Activated naive CD4-positive, alpha-beta T cell treated with anti-CD3 and anti-CD28 coated beads, Interleukin-2, amount 10 ng/mL, durations not matched to agents 7 days and 5 days (primary cell): ENCODE data around the gene OSER1.
A peak's percentile ranks its signal among the peaks of the same experiment; 100 is the strongest.
"Not testable (repeated sequence)": the region's sequence is repeated elsewhere in the genome, so short reads cannot be mapped to it uniquely, and the experiment has no call there.

Experiments
- CTCF ChIA-PET: fragments of 350-600 bp; sonication (Branson Sonifier 250); formaldehyde crosslinking; loops from one replicate; lab custom pipeline; 2021; ENCODE audit warnings: antibody characterized with exemption; lab: Charles Lee
- DNase-seq: peaks from one replicate; pipeline ENCODE4 v3.0.0-alpha.2; 2020
- H3K27ac Mint-ChIP-seq: one replicate; pipeline ENCODE4 v1.8.0; 2021; ENCODE audit warnings: mild to moderate bottlenecking, moderate library complexity, mixed read lengths
- H3K27me3 Mint-ChIP-seq: one replicate; pipeline ENCODE4 v1.8.0; 2021; ENCODE audit warnings: mild to moderate bottlenecking, mixed read lengths
- H3K36me3 Mint-ChIP-seq: one replicate; pipeline ENCODE4 v1.8.0; 2021; ENCODE audit warnings: mixed read lengths
- H3K4me1 Mint-ChIP-seq: one replicate; pipeline ENCODE4 v1.8.0; 2021; ENCODE audit warnings: mixed read lengths
- H3K4me3 Mint-ChIP-seq: one replicate; pipeline ENCODE4 v1.8.0; 2021; ENCODE audit warnings: mild to moderate bottlenecking, moderate library complexity, mixed read lengths
- H3K9me3 Mint-ChIP-seq: one replicate; pipeline ENCODE4 v1.8.0; 2021; ENCODE audit warnings: mixed read lengths

OSER1 gene

DNA sequence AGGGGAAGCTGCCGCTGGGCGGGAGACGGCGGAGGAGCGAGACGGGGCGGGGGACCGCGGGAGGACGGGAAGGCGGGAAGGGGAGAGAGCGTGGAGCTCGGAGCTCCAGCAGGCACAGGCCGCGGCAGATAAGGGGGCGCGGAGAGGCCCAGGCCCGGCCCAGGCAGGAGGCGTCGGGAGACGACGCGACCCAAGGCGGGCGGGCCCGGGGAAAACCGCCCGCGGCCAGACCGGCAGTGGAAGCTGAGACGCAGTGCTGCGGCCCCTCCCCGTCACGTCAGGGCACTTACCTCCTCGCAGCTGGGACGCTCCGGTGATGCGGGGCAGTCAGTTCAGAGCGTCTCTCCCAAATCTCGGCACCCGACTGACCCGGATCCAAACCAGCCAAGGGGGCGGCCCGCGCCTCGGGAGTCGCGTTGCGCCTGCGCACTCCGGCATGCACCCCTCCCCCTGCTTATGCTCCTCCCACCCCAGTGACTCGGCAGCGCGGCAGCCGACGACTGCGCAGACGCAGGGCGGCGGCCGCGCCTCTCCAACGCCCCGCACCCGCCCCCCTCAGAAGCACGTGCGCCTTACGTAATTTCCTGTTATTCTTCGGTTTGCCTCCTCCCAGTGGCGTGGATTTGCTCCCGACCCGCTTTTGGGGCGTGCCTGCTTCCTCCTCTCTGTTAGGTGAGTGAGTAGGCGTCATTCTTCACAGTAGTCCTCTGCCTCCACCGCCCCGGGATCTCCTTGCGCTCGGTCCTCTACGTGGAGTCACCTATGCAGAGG, at the start of gene OSER1:
Gene OSER1, minus strand, starts transcription at position 366 of the 771 bp plus-strand sequence. CDS start 3,814 bp downstream, outside the sequence.
- Mint-ChIP-seq H3K9me3 (no peaks in the 10 kb centered on the region), H3K4me3 (peak within 1 kb of the TSS; percentile 82), H3K27me3 (peaks cover 6% of the 10 kb centered on the region), H3K4me1 (peaks cover 54% of the 10 kb centered on the region), H3K36me3 (peaks cover 21% of the 10 kb centered on the region), H3K27ac (peak within 1 kb of the TSS; percentile 98)
- peak; percentile 99 for DNase-seq
- CTCF ChIA-PET, result interaction anchor here (0.6 to 1.2 kb wide), 4 partner anchors 8 to 90 kb away, joined by 3 to 4 read pairs (median 3); no protein-coding TSS in a partner anchor

DNA sequence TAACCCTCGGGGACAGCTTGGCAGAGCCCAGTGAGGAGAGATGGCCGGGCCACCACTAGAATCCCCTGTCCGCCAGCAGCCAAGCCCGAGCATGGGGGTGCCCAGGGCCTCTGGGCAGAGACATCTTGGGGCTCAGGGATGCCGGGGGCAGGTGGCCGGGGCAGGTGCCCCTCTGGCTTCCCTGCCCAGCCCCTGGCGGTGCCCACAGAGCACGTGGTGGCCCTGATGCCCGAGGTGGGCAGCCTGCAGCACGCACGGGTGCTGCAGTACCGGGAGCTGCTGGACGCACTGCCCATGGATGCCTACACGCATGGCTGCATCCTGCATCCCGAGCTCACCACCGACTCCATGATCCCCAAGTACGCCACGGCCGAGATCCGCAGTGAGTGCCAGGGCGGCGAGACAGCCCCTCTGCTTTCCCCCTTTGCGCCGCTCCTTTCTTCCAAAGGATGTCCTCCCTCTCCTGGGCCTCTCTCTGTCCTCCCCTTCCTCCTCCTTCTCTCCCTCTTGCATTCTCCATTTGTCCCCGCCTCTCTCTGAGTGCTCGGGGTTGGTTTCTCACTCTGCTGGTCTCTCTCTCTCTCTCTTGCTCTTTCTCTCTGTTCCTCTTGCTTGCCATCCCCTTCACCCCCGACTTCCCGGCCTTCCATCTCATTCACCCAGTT, 47.8 kb upstream of the OSER1 start:
- Mint-ChIP-seq H3K4me1 (no peaks in the 10 kb centered on the region), H3K4me3 (no peak overlapping the region), H3K27ac (no peak overlapping the region), H3K27me3 (no peaks in the 10 kb centered on the region), H3K9me3 (no peaks in the 10 kb centered on the region), H3K36me3 (no peaks in the 10 kb centered on the region)
- no peak for DNase-seq
- CTCF ChIA-PET, result no interaction called here

GRCh38 chr20:44256961-44257360, 46.4 kb upstream of the OSER1 start:
- Mint-ChIP-seq H3K9me3 (no peaks in the 10 kb centered on the region), H3K36me3 (no peaks in the 10 kb centered on the region), H3K27ac (no peak overlapping the region), H3K27me3 (no peaks in the 10 kb centered on the region), H3K4me3 (no peak overlapping the region), H3K4me1 (no peaks in the 10 kb centered on the region)
- no peak for DNase-seq
- CTCF ChIA-PET, result interaction anchor here (0.5 kb wide), 1 partner anchor 446 kb away, joined by 3 read pairs; no protein-coding TSS in a partner anchor

DNA sequence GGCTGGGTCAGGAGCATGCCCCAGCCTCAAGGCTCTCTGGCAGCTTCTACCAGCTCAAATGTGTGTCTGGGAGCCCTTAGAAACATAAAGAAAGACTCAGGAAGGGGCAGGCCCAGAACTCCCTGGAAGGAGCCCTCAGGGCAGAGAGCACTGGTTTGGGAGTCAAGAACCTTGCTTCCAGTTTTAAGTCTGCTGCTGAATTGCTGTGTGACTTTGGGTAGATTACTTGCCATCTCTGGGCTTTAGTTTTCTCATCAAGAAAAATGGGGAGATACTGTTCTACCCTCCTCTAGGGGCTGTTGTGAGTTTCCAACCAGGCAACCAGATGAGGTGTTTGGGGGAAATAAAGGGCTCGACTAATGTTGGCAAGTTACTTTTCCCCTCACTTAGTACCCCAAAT, 45.4 kb upstream of the OSER1 start:
- Mint-ChIP-seq H3K36me3 (no peaks in the 10 kb centered on the region), H3K4me1 (no peaks in the 10 kb centered on the region), H3K27ac (no peak overlapping the region), H3K9me3 (no peaks in the 10 kb centered on the region), H3K27me3 (peaks cover 4% of the 10 kb centered on the region), H3K4me3 (no peak overlapping the region)
- CTCF ChIA-PET, result interaction anchor here (1.1 kb wide), 1 partner anchor 9 kb away, joined by 3 read pairs; no protein-coding TSS in a partner anchor
- DNase-seq, result no peak

DNA sequence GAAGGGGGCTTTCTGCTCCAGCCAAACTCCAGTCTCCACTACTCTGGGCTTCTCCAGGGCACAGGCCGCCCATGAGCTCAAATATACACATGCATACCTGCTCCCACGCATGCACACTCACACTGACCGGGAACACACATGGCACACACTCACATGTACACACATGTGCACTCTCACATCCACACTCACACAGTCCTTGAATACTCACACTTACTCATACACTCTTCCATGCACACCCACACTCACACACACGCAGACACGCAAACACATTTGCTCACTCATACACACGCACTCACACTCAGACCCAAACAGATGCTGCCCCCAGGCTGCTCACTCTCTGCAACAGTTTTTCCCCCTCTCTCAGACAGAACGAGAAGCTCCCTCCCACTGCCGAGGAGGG, 43.5 kb upstream of the OSER1 start:
- CTCF ChIA-PET, result interaction anchor here (0.7 kb wide), 1 partner anchor 37 kb away, joined by 3 read pairs; no protein-coding TSS in a partner anchor
- no peak overlapping the region for H3K27ac Mint-ChIP-seq
- H3K9me3 Mint-ChIP-seq, result no peaks in the 10 kb centered on the region
- DNase-seq, result no peak
- H3K4me1 Mint-ChIP-seq, result no peaks in the 10 kb centered on the region
- H3K27me3 Mint-ChIP-seq, result peaks cover 4% of the 10 kb centered on the region
- H3K36me3 Mint-ChIP-seq, result no peaks in the 10 kb centered on the region
- no peak overlapping the region for H3K4me3 Mint-ChIP-seq

- H3K27me3 Mint-ChIP-seq, result peaks cover 4% of the 10 kb centered on the region
- CTCF ChIA-PET, result no interaction called here
- no peak overlapping the region for H3K27ac Mint-ChIP-seq
- H3K4me3 Mint-ChIP-seq, result no peak overlapping the region
- no peak for DNase-seq
- H3K9me3 Mint-ChIP-seq, result no peaks in the 10 kb centered on the region
- H3K36me3 Mint-ChIP-seq, result no peaks in the 10 kb centered on the region
- no peaks in the 10 kb centered on the region for H3K4me1 Mint-ChIP-seq
These were observed 43.0 kb upstream of the OSER1 start for GRCh38 chr20:44253528-44253927.

GRCh38 chr20:44251284-44251683, 40.7 kb upstream of the OSER1 start:
- CTCF ChIA-PET, result no interaction called here
- peaks cover 1% of the 10 kb centered on the region for H3K36me3 Mint-ChIP-seq
- no peak overlapping the region for H3K27ac Mint-ChIP-seq
- no peaks in the 10 kb centered on the region for H3K4me1 Mint-ChIP-seq
- no peak overlapping the region for H3K4me3 Mint-ChIP-seq
- H3K27me3 Mint-ChIP-seq, result peaks cover 26% of the 10 kb centered on the region
- H3K9me3 Mint-ChIP-seq, result no peaks in the 10 kb centered on the region
- DNase-seq, result no peak

DNA sequence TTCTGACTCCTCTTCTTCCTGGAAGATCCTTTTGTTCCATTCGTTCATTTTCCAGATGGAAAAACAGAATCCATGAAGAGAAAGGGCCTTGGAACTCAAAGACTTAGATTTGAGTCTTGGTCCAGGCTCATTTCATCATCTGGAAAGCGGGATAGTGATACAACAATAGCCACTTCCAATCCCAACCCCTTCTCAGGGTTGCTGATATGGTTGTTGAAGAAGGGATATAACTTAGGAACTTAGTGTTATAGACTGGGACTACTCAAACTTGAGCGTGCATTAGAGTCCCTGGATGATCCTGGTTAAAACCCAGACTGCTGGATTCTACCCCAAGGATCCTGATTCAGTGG, 37.8 kb upstream of the OSER1 start:
- Mint-ChIP-seq H3K9me3 (no peaks in the 10 kb centered on the region), H3K27me3 (peaks cover 42% of the 10 kb centered on the region), H3K4me3 (no peak overlapping the region), H3K36me3 (peaks cover 1% of the 10 kb centered on the region), H3K4me1 (no peaks in the 10 kb centered on the region), H3K27ac (no peak overlapping the region)
- CTCF ChIA-PET, result no interaction called here
- DNase-seq, result no peak

GRCh38 chr20:44247586-44248409, 37.2 kb upstream of the OSER1 start:
- Mint-ChIP-seq H3K27me3 (peaks cover 42% of the 10 kb centered on the region), H3K9me3 (no peaks in the 10 kb centered on the region), H3K4me1 (no peaks in the 10 kb centered on the region), H3K4me3 (no peak overlapping the region), H3K36me3 (peaks cover 1% of the 10 kb centered on the region), H3K27ac (no peak overlapping the region)
- CTCF ChIA-PET, result no interaction called here
- peak; percentile 51 for DNase-seq

- no peak within 1 kb of the TSS for H3K4me3 Mint-ChIP-seq
- H3K36me3 Mint-ChIP-seq, result peaks cover 1% of the 10 kb centered on the region
- no peaks in the 10 kb centered on the region for H3K4me1 Mint-ChIP-seq
- peaks cover 42% of the 10 kb centered on the region for H3K27me3 Mint-ChIP-seq
- CTCF ChIA-PET, result no interaction called here
- H3K9me3 Mint-ChIP-seq, result no peaks in the 10 kb centered on the region
- no peak within 1 kb of the TSS for H3K27ac Mint-ChIP-seq
- no peak for DNase-seq
These were observed 36.6 kb upstream of the OSER1 start, which contains the start of gene GDAP1L1 for GRCh38 chr20:44247131-44247571. Gene GDAP1L1 (plus strand): TSS chr20:44247308. CDS start chr20:44247335, 27 bp downstream.

GRCh38 chr20:44245977-44246376, 35.4 kb upstream of the OSER1 start:
- CTCF ChIA-PET, result no interaction called here
- Mint-ChIP-seq H3K27me3 (peaks cover 43% of the 10 kb centered on the region), H3K4me1 (no peaks in the 10 kb centered on the region), H3K36me3 (peaks cover 1% of the 10 kb centered on the region), H3K9me3 (no peaks in the 10 kb centered on the region), H3K27ac (no peak overlapping the region), H3K4me3 (no peak overlapping the region)
- DNase-seq, result no peak

GRCh38 chr20:44241796-44242195, 31.2 kb upstream of the OSER1 start:
- DNase-seq, result no peak
- no peak overlapping the region for H3K27ac Mint-ChIP-seq
- peaks cover 1% of the 10 kb centered on the region for H3K36me3 Mint-ChIP-seq
- H3K27me3 Mint-ChIP-seq, result peaks cover 26% of the 10 kb centered on the region
- no peaks in the 10 kb centered on the region for H3K9me3 Mint-ChIP-seq
- CTCF ChIA-PET, result no interaction called here
- no peak overlapping the region for H3K4me3 Mint-ChIP-seq
- H3K4me1 Mint-ChIP-seq, result no peaks in the 10 kb centered on the region

- CTCF ChIA-PET, result interaction anchor here (0.6 to 0.7 kb wide), 3 partner anchors 14 to 544 kb away, joined by 3 to 4 read pairs (median 3); no protein-coding TSS in a partner anchor
- H3K27ac Mint-ChIP-seq, H3K4me1 Mint-ChIP-seq, H3K9me3 Mint-ChIP-seq, H3K4me3 Mint-ChIP-seq, H3K36me3 Mint-ChIP-seq, DNase-seq, H3K27me3 Mint-ChIP-seq: not testable (repeated sequence)
These were observed 26.3 kb upstream of the OSER1 start for GRCh38 chr20:44236840-44237239.

GRCh38 chr20:44235702-44236101, 25.1 kb upstream of the OSER1 start:
- no peaks in the 10 kb centered on the region for H3K36me3 Mint-ChIP-seq
- peaks cover 4% of the 10 kb centered on the region for H3K4me1 Mint-ChIP-seq
- H3K27ac Mint-ChIP-seq, result no peak overlapping the region
- H3K4me3 Mint-ChIP-seq, result no peak overlapping the region
- CTCF ChIA-PET, result interaction anchor here (0.6 kb wide), 1 partner anchor 123 kb away, joined by 3 read pairs; no protein-coding TSS in a partner anchor
- H3K27me3 Mint-ChIP-seq, result peaks cover 4% of the 10 kb centered on the region
- H3K9me3 Mint-ChIP-seq, result no peaks in the 10 kb centered on the region
- no peak for DNase-seq
